HUDEP-2 (cell line): Measurements from ENCODE around the gene SUMO3.

ENCODE experiments used
- DNase-seq, 76 experiments: peaks; one replicate each; lab custom pipeline; 2025; ENCODE audit not compliant: unreplicated experiment in 76 of 76; lab: John Stamatoyannopoulos, UW

SUMO3 gene

GRCh38 chr21:44817914-44818639 is at the start of gene SUMO3:
SUMO3 (minus strand) TSS chr21:44818062; CDS start chr21:44817968, 94 bp downstream.
- DNase-seq = peak in 70 of 76 experiments; percentile 49 to 91 (median 80)

DNA sequence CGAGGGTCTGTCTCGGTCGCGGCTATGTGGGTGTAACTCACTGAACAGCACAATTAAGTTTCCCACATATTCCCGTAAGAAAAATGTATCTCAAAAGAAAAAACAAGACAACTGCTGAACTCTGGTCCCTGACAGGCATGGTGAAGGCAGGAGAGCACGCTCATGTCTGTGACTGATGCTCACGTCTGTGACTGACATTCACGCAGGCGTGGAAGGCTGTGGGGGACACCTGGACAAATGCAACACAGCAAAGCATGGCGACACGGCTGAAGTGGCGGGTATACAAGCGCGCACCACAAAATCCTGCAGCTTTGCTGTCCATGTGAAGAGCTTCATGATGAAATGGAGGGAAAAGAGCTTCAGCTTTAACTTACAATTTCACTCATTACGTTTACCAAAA is 49.6 kb upstream of the SUMO3 start:
- DNase-seq = no peak

DNA sequence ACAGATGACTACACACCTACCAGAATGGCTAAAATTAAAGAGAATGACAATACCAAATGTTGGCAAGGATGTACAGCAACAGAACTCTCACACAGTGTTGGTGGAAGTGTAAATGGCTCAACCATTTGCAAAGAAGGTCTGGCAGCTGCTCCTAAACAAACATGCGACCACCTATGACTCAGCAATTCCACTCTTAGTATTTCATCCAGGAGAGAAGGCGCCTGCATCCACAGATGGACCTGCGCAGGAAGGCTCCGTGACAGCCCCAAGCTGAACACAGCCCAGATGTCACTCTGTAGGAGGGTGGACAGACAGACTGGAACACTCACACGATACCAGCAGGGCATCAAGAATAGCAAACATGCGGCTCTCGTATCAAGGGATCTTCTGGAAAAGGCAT is 48.9 kb upstream of the SUMO3 start:
- no peak for DNase-seq

DNA sequence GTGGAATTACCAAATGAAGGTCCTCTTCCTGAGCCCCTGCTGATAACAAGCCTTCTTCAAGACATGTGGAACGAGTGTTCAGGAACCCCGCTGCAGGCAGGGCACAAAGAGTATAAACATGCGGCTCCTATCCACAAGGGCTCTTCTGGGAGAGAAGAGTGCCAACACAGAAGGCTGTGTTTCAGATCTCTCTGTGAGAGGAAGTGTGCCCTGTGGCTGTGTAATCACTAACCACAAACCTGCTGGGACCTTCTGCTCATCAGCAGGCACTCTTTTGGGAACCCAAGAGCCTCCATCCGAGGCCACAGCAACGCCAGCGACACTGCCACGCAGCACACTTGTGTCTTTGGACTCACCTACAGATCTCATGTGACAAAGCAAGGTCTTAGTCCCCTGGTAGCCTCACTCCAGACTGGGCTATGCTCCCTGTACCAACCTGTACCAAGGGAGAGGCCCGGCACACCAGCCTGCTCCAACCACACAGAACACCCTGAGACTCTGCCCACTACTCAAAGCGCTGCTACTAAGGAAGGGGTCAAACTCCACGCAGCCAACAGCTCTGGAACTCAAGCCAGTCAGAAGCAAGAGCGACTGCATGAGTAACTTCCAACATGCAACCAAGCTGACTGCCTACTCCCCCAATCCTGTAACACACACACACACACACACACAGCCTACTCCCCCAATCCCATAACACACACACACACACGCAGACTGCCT is 47.9 kb upstream of the SUMO3 start:
- DNase-seq = peak in 48 of 76 experiments; percentile 16 to 76 (median 41)

GRCh38 chr21:44862869-44863685 is 45.2 kb upstream of the SUMO3 start:
- no peak for DNase-seq

DNA sequence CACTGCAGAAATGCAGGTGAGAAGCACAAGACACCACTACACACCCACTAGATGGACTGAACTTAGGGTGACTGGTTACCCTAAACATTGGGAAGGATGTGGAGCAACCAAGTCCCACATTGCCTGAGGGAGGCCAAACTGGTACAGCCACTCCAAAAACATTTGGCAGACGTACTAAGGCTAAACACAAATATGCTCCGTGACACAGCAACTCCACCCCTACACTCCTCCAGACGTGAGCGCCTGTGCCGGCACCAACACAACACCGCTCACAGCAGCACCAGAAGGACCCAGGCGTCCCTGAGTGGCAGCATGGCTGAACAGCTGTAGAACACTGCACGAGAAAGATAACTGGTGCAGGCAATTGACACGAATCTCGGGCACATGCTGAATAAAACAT is 40.9 kb upstream of the SUMO3 start:
- no peak for DNase-seq

DNA sequence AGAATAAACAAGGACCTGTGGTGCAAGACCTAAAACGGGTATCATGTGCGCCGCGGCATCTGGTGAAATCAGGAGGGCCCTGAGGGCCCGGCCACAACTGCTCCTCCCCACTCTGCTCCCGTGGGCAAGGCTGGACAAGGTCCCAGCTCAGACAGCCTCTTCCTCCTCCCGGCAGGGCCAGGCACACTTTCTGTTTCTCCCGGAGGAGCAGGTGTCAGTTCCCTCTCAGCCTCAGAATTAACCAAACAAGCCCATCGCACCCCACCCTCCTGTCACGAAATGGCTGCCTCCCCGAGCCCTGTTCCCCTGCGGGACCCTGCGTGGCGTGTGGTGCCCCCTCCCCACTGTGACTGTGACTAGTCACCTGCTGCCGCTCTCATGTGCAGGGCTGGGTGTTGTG is 40.4 kb upstream of the SUMO3 start:
- DNase-seq = no peak

GRCh38 chr21:44857127-44857892 is 39.4 kb upstream of the SUMO3 start:
- no peak for DNase-seq

- DNase-seq = peak in 5 of 76 experiments; percentile 22 to 36 (median 28)
Observed at GRCh38 chr21:44856131-44856530, 38.3 kb upstream of the SUMO3 start.

GRCh38 chr21:44855572-44855971 is 37.7 kb upstream of the SUMO3 start:
- DNase-seq = no peak

GRCh38 chr21:44854664-44855446 is 37.0 kb upstream of the SUMO3 start:
- DNase-seq = peak; percentile 91 to 100 (median 98)

- DNase-seq = peak in 73 of 76 experiments; percentile 57 to 97 (median 84)
Observed at GRCh38 chr21:44854391-44854663, 36.5 kb upstream of the SUMO3 start.

DNA sequence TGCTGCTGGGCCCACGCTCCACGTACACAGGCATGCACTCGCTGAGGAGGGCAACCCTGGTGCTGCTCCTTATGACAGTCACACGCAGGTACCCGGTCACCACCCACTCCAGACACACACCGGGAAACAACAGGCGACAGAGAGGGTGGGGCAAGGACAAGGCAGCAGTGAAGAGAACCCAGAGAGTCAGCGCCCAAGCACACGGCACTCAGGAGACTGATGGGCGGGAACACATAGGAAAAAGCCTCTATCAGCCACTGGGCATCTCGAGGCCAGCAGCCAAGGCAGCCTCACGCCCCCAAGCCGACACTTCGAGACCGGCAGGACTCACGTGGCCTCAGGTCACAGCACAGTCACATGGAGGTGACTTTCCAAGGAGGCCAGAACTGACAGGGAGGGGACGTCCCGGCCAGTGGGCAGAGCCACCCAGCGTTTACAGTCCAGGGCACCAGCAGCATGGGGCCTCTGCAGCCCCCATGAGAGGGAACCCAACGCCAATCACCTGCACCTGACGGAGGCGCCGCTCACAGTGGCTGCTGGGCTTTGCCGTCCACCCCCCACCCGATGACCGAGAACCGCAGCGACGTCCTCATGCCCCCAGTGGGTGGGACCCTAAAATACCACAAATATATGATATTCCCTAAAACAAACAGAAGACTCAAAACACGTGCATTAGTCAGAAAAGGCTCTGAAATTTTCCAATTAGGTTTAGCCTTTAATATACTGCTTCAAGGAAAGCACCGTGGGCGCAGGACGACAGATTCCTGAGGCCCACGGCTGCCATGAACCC is 35.9 kb upstream of the SUMO3 start:
- DNase-seq = peak in 75 of 76 experiments; percentile 71 to 97 (median 92)

- DNase-seq = no peak
Observed at GRCh38 chr21:44850905-44851657, 33.2 kb upstream of the SUMO3 start.

DNA sequence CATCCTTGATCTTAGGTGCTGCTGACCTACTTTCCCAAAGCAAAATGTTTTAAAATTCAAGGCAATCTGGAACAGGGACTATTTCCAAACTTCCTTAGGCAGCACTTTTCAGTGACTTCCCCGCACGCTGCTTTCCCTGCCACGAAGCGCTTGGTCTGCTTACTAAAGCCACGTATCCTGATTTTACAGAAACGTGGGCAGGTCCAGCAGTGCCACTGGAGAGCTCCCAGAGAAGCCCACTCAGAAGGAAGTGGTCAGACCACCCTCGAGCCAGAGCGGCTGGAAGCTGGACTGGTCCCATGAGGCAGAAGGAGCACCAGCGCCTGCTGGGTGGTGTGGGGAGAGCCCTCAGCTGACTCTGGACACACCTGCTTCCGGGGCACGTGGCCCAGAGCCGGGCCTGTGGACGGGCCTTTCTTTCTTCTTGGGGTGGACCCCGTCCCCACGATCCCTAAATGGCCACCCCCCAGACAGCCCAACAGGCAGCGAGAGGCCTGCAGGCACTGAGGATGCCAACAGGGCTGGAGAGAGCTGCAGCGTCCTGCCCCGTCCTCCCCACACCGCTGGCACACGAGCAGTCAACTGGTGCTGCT is 32.4 kb upstream of the SUMO3 start:
- no peak for DNase-seq

- DNase-seq = no peak
Observed at GRCh38 chr21:44849616-44850130, 31.8 kb upstream of the SUMO3 start.

DNA sequence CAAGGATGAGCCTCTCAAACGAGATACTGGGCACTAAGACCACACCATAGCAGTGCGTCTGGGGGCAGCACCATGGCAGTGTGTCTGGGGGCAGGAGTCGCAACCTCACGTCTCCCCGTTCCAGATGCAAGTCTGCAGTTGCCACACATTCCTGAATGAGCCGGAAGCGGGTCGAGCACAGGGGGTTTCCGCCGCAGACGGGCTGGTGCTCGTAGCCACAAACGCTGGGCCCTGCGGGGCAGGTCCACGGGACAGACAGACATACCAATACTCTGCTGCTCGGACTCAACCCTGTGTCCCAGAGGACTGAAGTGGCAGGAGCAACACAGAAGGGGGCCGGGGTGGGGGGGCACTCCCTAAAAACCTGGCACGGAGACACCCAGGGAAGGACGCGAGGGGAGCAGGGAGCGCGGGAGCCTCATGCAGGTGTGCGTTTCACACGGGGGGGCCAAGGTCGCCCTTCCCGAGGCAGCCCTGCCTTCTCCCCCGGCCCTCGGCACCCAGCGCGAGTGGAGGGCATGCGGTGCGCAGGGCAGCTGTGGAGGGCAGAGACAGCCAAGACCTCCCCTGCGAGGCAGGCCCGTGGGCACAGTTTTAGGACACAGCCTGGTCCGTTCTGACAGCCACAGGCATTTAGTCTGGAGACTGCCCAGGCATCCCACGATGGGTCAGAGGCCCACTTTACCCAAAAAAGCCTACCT is 31.1 kb upstream of the SUMO3 start:
- no peak for DNase-seq
